Ammon's horn (tissue), 1 donor: ENCODE results near the gene VPS35.
A peak's percentile ranks its signal among the peaks of the same experiment; 100 is the strongest.

Experiments used
- DNase-seq: peaks from one replicate; pipeline ENCODE4 v3.0.0-alpha.2; 2016; ENCODE audit warnings: low spot score

The VPS35 gene

DNA sequence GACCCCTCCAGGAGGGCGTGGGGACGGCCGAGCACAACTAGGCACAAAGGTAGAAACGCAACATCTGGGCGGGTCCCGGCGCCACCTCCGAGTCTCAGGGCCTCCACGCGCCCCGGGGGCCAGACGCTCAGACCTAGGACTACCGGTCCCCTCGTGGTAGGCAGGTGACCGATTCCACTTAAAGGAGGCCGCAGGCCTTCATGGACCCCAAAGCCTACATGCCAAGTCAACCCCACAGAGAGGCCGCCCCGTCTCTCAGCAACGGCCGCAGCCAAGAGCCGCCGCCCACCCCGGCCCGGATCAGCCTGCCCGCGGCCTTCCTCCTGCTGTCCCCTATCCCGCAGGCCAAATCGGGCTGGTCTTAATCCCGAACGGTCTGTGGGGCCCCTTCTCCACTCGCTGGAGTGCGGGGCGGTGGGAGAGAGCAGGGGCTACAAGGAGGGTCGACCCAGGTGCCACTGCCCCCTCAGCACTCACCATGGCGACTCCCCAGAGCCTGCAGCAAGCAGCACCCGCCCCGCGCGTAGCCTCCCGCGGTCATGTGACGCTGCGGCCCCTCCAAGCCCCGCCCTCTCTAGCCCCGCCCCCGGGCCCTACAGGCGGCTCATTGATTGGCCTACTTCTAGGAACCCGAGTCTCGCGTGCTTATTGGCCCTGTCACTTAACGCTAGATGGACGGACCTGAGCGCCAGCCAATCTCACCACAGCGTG is at the start of gene VPS35:
Gene VPS35 (minus strand): TSS at position 525 of the 711 bp plus-strand sequence. CDS start 45 bp downstream, at position 480.
- peak; percentile 99 for DNase-seq

DNA sequence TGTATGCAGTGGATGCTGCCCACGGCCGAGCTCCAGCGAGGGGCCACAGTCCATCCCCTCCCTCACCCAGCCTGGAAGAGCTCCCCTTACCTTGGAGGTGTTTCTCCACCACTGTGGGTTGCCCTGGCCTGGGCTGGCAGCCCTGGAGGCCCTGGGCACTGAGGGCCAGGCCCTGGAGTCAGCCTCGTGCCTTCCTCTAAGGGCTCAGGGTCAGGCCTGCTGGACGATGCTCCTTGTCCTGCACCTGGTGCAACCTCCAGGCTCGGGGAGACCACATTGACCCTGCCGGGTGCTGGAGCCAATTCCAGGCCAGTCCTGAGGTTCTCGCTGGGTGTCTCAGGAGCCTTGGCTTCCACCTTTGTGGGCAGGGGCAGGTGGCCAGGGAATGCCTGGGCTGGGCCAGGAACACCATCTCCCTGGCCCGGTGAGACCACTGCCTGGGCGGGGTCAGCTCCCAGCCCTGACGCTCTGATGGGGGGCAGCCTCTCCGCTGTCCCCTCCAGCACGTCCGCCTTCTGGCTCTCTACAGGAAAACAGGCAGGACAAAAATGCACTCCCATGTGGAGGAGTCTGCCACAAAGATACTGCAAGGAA is 48.7 kb upstream of the VPS35 start:
- no peak for DNase-seq

DNA sequence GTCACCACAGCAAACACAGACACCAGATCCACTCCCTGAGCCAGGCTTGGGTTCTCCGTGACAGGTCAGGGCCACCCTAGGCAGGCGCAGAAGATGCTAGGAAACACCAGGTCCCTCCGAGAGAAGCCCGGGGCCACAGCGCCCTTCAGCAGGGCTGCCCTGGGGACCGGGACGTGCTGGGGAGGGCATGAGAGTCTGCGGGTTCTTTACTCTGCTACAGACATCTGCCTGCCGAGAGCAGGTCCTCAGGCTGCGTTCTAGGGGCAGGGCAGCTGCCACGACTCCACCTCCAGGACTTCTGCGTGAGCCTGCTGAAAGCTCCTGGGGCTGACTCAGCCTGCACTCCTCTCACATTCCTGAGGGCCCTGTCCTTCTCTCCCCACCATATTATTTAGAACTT is 47.7 kb upstream of the VPS35 start:
- DNase-seq = no peak

DNA sequence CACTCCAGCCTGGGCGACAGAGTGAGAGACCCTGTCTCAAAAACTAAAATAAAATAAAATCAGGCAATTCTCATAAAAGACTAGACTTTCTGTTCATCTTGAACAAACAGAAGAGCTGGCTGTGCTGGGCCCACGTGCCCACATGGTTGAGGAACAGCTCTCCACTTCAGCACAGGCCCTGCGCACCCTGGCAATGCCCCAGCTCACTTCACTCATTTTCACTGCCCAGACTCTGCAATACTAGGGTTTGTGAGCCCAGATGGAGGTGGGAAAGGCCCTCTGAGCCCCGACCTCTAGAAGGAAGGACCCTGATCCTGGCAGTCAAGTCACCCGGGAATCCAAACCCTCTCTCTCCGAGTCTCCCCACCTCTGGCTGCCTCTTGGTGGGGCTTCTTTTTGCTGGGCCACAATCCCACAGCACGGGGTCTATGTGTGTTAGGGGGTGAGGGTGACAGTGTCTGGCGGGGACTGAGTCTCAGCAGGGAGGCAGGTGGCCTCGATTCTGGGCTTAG is 44.4 kb upstream of the VPS35 start:
- no peak for DNase-seq

DNA sequence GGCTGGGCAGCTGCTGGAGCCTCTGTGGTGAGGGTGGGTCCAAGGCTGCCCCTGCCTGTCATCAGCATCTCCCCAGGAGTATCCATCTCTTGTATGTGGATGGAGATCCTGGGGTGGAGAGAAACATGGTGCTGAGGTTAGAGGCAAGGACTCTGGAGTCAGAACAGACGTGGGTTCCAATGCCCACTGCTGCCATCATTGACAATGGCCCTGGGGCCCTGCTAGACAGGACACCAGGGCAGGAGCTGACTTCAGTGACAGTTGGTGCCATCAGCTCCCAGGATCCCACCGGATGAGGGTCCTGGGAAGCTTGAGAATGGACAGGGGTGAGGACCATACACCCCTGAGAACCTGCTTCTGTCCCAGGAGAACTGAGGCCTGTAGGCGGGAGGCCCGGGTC is 43.6 kb upstream of the VPS35 start:
- no peak for DNase-seq

DNA sequence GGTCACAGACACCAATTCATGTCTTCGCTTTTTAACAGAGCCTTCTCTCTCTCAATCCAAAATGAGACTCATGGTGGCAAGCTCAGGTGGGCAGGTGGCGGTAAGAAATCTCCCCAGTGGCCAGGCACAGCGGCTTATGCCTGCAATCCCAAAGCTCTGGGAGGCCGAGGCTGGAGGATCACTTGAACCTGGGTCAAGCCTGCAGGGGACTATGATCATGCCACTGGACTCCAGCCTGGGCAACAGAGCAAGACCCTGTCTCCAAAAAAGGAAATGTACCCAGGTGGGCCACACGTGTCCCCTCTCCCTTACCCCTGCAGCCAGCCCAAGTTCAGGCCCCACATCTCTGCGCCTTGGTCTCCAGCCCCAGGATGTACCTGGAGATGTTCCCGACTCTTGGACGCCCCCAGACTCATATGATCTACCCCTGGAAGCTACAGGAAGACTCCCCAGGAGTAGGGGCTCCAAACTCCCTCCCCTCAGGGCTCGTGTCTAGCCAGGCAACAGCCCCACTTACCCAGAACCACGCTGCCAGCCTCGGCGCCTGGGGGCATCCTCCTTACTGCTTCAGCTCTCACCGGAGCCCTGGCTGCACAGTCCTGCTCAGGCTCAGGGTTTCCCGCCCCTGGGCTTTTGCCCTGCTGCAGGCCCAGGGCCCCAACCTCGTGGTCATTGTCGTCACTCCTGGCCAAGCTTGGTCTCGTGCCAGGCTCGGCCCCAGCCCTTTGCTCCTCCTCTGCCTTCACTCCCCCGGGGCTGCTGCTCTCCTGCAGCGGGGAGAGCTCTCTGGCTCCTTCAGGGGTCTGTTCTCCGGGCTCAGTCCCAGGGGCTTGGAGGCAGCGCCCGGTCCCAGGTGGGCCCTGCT is 42.9 kb upstream of the VPS35 start:
- no peak for DNase-seq

DNA sequence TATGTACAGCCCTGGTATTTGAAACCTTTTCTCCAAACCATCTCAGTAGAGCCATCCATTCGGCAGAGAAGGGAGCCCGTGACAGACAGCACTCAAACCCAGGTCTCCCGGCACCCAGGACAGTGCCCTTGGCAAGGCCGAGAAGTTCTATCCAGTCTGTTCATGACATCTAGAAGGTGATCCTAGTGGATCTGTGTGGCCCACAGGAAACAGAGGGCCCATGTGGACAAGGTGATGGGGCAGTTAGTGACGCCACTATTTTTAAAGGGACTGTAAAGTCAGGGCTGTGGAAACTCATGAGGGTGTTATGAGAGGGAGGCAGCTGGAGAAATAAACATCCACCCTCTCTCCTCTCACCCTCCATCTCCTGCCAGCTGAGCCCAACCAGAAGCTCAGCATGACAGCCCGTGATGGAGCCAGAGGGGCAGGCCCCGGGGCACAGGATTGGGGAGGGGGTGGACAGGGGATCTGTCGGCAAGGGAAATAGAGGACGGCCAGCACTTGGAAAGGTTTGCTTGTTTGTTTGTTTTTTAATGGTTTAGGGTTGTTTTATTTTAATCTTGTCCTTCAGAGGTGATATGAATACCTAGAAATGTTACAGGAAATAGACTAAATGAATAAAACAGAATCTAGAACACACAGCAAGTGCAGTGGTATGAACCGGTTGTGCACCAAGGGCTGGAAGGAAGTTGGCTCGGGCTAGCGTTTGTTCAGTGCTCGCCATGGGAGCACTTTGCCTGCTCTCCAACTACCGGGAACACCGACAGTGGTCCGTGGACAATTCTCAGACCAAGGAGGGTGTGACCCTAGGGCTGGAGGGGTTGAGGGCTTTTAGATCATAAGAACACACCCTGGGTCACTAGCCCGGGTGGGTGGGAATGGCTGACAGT is 42.1 kb upstream of the VPS35 start:
- no peak for DNase-seq

DNA sequence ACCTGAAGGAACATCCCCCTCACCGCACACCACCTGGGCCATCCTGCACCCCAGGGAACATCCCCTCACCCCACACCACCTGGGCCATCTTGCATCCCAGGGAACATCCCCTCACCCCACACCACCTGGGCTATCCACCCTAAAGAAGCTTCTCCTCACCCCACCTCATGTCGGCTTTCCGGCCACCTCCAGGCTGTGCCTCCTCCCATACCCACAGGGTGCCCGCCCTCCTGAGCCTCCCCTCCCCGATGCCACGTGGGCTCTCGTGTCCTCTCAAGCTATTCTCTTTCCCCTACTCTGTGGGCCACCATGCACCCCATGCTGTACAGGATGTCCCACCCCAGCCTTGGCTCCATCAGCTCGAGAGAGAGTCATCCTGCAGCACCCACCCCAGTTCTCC is 41.1 kb upstream of the VPS35 start:
- DNase-seq = no peak

DNA sequence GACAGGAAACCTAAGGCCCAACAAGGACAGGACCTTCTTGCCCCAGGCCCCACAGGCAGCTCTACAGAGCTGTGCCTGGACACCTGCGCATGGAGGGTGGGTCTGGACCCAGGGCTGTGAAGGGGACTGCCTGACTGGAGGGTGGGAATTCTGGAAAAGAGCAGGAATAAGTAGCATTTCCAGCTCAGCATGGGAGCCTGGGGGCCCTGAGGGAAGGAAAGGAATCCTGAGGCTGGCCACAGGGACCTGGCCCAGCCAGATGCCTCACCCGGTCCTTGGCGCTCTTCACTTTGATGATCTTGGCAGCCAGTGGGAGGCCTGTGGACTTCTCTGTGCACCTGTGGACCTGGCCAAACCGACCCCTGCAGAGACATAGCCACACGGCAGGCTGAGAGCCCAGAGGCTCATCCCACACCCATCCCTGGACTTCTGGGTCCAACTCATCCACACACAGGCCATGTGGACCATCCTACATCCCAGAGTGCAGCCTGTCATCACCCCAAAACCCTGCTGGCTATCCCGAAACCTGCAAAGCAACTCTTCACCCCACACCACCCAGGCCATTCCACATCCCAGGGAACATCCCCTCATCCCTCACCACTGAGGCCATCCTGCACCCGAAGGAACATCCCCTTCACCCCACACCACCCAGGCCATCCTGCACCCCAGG is 40.5 kb upstream of the VPS35 start:
- no peak for DNase-seq

DNA sequence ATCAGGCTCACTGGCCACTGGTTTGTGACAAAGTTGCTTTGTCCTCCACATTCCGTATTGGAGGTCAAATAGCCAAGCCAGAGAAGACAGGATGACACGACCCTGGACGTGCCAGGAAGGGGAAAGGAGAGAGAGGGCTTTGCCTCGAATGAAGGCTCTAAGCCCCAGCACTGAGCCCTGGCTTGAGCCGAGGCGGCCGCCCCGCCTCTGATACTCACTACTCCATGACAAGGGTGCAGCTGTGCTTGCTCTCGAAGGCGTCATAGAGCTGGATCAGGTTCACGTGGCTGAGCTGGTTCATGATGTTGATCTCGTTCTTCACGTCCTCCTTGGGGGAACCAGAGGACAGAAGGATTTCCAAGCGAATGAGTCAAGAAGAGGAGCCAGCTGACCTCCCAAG is 39.8 kb upstream of the VPS35 start:
- no peak for DNase-seq

DNA sequence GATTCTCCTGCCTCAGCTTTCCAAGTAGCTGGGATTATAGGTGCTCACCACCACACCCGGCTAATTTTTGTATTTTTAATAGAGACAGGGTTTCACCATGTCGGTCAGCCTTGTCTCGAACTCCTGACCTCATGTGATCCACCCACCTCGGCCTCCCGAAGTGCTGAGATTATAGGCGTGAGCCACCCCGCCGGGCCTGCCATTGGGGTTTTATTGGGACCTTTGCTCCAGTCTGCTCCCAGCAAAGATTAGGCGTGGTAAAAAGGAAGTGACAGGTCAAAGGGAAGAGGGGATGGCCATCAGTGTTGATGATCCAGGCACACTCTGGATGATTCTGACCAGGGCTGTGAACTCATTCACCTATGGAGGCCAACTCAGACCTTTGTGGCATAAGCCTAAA is 38.7 kb upstream of the VPS35 start:
- DNase-seq = no peak

DNA sequence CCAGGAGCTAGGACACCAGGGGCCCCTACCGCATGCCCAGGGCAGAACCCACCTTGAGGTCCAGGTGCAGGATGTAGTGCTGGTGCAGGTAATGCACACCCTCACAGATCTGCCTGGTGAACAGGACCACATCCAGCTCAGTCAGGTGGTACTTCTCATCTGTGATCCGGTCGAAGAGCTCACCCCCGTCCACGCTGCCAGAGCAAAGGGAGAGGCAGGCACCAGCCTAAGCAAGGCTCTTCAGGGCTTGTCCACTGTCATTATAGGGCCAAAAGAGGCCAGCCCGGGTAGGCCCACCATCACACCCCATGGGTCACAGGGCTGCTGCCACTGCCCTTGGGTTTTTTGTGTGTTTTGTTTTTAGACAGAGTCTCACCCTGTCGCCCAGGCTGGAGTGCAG is 38.2 kb upstream of the VPS35 start:
- DNase-seq = no peak

DNA sequence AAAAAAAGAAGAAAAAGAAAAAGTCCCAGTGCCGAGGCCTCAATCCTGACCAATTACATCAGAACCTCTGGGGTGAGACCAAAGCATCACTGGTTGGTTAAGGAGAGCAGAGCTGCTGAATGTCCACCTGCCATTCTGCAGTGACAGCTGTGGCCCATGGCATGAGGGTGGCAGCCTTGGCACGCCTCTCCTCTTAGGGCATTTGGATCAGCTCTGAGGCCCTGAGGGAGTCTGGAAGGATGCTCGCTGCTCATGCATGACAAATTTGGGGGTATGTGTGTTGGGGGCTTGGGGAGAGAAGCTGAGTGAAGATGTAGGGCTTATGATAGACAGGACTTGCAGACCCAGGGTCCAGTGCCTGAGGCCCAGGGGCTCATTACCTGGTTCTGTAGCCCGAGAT is 32.9 kb upstream of the VPS35 start:
- no peak for DNase-seq

DNA sequence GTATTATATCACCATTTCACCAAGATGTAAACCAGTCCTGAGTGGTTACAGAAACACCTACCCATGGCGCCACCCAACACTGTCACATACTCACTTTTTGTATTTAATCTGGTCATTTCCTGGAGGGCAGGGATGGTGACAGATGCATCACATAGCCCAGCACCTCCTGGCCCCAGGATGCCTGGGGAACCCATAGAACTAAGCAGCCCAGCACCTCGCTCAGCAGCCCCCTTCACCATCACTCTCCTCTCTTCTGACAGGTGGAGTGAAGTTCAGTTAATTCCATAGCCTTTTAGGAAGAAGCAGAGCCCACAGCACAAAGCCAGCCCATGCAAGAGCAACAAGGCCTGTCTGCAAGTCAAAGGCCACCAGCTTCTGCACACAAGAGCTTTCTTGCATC is 31.6 kb upstream of the VPS35 start:
- DNase-seq = no peak

DNA sequence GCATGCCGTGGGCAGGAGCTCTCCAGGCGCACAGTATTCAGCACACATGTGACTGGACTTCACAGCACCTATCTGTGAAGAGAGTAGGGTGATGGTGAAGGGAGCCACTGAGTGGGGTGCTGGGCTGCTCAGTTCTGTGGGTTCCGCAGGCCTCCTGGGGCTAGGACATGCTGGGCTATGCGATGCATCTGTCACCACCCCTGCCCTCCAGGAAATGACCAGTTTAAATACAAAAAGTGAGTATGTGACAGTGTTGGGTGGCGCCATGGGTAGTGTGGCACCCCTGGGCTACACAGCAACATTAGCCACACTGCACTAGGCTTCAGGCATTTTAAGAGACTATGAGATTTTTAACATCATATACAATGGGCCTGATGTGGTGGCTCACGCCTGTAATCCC is 30.6 kb upstream of the VPS35 start:
- DNase-seq = no peak

DNA sequence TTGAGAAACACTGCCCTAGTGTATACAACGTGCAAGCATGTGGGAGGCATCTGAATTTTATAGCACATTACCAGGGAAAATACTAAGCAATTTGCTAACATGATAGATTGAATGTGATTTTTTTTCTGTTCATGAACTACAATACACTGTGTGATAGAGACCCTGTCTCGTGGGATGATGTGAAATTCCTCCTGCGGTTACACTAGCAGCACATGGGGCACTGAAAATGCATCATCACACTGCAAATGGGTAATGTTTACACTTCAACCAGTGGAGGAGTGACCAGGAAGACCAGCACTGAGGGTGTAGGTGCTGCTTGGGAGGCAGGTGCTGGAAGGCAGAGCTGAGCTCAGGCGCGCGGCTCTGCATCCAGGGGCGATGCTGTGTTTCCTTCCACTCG is 29.2 kb upstream of the VPS35 start:
- DNase-seq = no peak

DNA sequence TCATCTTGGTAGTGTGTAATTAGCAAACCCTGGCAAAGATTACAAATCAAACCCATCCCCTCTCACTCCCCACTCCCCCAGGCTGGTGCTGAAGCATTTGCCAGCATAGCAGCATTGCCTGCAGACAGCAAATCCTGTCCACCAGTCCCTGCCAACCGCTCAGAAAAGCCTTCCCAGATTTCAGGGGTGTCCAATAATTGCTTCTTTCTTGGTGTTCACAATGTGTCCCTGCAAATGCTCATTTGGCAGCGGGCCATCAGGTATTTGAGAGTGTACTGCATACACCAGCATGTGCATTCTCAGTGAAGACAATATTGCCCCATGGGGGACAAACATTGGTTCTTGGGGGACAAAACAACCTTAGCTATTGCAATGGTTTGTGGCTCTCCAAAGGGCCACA is 28.7 kb upstream of the VPS35 start:
- DNase-seq = no peak

DNA sequence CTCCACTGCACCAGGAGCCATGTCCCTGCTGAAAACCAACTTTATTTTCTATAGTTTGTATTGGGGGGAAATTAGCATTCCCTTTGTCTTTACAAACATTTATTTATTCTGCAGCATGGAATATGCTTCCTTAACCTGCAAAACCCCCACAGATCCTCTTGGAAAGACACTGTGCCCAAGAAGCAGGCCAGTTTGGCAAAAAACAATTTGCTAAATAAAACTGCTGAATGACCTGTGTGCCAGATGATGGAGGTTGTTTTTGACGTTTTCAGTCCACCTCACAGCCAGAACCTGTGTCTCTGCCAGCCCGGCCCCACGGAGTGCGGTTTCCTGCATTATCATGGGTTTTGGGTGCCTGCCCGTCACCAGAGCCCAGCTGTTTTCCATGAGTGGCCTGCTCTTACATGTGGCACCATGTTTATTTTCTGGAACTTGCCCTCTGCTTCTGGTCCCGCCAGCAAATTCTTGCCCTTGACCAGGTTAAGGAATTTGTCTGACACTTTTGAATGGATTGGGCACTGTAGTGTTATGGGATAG is 26.9 kb upstream of the VPS35 start:
- no peak for DNase-seq

DNA sequence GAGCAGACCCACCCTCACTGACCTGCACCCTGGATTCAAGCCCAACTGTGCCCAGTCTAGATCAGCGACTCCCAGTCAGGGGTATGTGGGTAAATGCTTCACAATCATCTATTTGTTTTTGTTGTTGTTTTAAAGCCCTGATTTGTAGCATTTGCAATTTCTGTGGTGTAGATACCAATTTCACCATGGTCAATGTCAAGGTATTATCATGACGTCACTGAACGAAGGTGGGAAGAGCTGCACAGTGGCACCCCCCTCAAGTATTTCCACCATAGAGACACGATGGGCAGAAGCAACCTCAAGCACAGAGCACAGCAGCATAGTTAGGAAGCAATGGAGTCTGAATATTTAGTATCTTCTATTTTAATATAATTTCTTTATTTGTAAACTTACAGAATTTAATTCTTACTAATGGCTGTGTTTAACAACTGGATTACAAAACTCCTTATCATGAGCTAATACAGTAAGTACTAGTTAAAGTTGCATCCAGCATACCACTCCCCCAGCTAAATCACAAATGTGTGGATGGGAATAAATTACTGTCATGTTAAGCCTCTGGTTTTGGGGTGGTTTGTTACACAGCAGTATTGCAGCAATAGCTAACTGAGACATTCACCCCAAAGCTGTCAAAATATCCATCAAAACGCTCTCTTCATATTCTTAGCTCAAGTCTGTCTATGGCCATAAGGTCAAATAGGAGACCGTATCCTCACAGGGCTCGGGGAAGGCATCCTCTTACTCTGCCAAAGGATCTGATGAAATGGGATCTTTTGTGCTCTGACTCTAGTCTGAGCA is 26.0 kb upstream of the VPS35 start:
- no peak for DNase-seq

DNA sequence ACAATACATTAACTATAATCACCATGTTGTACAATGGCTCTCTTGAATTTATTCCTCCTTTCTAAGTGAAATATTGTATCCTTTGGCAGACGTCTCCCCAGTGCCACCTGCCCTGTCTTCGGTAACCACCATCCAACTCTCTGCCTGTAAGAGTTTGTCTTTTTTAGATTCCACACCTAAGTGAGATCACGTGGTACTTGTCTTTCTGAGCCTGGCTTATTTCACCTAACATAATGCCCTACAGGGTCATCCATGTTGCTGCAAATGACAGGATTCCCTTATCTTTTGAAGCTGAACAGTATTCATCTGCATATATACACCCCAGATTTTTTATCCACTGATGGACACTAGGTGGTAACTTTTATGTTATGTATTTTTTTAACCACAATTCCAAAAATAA is 24.7 kb upstream of the VPS35 start:
- DNase-seq = no peak
